HEK293 (cell line): ENCODE data around the gene SBF2.

Source experiments
- CTCF ChIA-PET: fragments of 350-600 bp; formaldehyde crosslinking; extraction: SDS; loops from one replicate; lab custom pipeline; 2021; ENCODE audit warnings: antibody characterized with exemption; lab: Yijun Ruan, JAX
- POLR2A ChIA-PET: fragments of 300-600 bp; formaldehyde crosslinking; extraction: SDS; loops from one replicate; lab custom pipeline; 2020; ENCODE audit warnings: antibody characterized with exemption, inconsistent platforms; lab: Yijun Ruan, JAX
- H3K27ac ChIP-seq: fragments of 200-500 bp; sonication (Bioruptor generic); 2 replicates; pipeline ENCODE4 v1.5.1; 2014; ENCODE audit warnings: low read depth, low read length, control low read depth, inconsistent platforms; ENCODE audit errors: extremely low read depth
- H3K36me3 ChIP-seq, 2 experiments: fragments of 200-500 bp in 1 of 2; sonication (Bioruptor generic) in 1 of 2; 1 replicate in 1 of 2; 2 replicates in 1 of 2; pipeline ENCODE4 v1.5.1; 2014 to 2017; ENCODE audit warnings: inconsistent platforms in 2 of 2, low read length in 2 of 2; ENCODE audit not compliant: control insufficient read depth in 2 of 2, insufficient read depth in 1 of 2
- H3K4me1 ChIP-seq: fragments of 200-500 bp; sonication (Bioruptor generic); 2 replicates; pipeline ENCODE4 v1.5.1; 2014; ENCODE audit warnings: mild to moderate bottlenecking, low read length, inconsistent platforms; ENCODE audit not compliant: control insufficient read depth, insufficient read depth
- H3K4me3 ChIP-seq: 2 replicates; pipeline ENCODE4 v1.5.1; 2011; ENCODE audit warnings: low read depth, mild to moderate bottlenecking, control low read depth, low read length, moderate library complexity
- H3K9me3 ChIP-seq: fragments of 200-500 bp; sonication (Bioruptor generic); 2 replicates; pipeline ENCODE4 v1.5.1; 2014; ENCODE audit warnings: low read depth, low read length, inconsistent platforms; ENCODE audit not compliant: control insufficient read depth, insufficient read depth
- FEZF1 ChIP-seq: fragments of 450-650 bp; formaldehyde crosslinking; IDR thresholded peaks from 2 replicates; pipeline ENCODE4 v1.5.1; 2016; ENCODE audit warnings: missing biosample characterization, missing genetic modification characterization
- IKZF3 ChIP-seq: fragments of 450-650 bp; IDR thresholded peaks from 2 replicates; pipeline ENCODE4 v1.5.0; 2018; ENCODE audit warnings: missing biosample characterization, mild to moderate bottlenecking, missing genetic modification characterization, moderate library complexity
- MEIS1 ChIP-seq: sonication (generic); formaldehyde crosslinking; IDR thresholded peaks from 2 replicates; pipeline ENCODE4 v1.8.1; 2022; ENCODE audit warnings: missing genetic modification reagents, mild to moderate bottlenecking, borderline replicate concordance
- SP7 ChIP-seq: fragments of 450-650 bp; formaldehyde crosslinking; IDR thresholded peaks from 2 replicates; pipeline ENCODE4 v1.5.1; 2016; ENCODE audit warnings: missing biosample characterization, missing genetic modification characterization
- ZBTB17 ChIP-seq: fragments of 450-650 bp; formaldehyde crosslinking; IDR thresholded peaks from 2 replicates; pipeline ENCODE4 v1.5.1; 2016; ENCODE audit warnings: missing biosample characterization, missing genetic modification characterization
- ZNF335 ChIP-seq: fragments of 450-650 bp; formaldehyde crosslinking; conservative IDR thresholded peaks from 2 replicates; pipeline ENCODE4 v1.5.1; 2016; ENCODE audit warnings: missing biosample characterization, missing genetic modification characterization
- ZXDB ChIP-seq: fragments of 450-650 bp; formaldehyde crosslinking; IDR thresholded peaks from 2 replicates; pipeline ENCODE4 v1.5.1; 2016; ENCODE audit warnings: missing biosample characterization, missing genetic modification characterization
- TF ChIP-seq, protein P1 (sequence below): fragments of 450-650 bp; formaldehyde crosslinking; optimal IDR thresholded peaks from 2 replicates; pipeline ENCODE3; 2016; ENCODE audit warnings: missing biosample characterization, mild to moderate bottlenecking, missing genetic modification characterization
- TF ChIP-seq, protein P2 (sequence below): fragments of 450-650 bp; formaldehyde crosslinking; IDR thresholded peaks from 2 replicates; pipeline ENCODE4 v1.5.1; 2016; ENCODE audit warnings: missing biosample characterization, missing genetic modification characterization
- TF ChIP-seq, protein P3 (sequence below): fragments of 450-650 bp; formaldehyde crosslinking; IDR thresholded peaks from 2 replicates; pipeline ENCODE4 v1.5.1; 2017; ENCODE audit warnings: missing biosample characterization, missing genetic modification characterization
- TF ChIP-seq, protein P4 (sequence below): fragments of 450-650 bp; formaldehyde crosslinking; IDR thresholded peaks from 2 replicates; pipeline ENCODE4 v1.5.1; 2016; ENCODE audit warnings: missing biosample characterization, missing genetic modification characterization, low read depth

SBF2 gene

DNA sequence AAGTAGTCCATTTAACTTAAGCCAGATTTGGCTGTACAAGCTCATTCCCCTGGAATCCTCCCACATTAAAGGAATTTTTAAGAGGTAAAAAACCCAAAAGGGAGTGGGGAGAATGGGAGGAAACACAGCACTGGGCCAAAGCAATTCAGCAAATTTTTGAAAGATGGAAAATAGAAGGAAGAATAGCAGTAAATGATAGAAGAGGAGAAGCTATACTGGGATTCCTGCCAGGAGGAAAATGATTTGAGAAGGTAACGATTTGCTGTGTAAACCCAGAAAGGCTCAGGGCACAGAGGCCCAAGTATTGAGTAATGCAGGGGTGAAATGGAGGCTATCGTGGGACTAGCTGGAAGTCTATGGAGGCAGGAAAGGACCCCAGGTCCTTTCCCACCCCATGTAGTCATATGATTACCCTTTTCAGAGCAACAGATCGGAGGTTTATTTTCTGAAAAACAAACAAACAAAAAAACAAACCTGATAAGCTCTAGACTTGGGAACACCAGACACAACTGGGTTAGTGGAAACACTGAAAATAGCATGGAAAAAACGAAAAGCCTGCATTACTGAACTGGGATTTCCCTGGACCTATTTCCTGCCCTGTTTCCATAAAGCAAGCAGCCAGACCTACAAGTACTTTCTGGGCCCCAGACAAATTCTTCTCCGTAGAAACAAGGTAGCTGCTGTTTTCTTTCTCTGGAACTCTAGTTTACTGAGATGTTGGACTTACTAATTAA, 490.2 kb downstream of the SBF2 start (continued):
- TF ChIP-seq ZBTB17 (tag by site-specific recombination) = no peak
- TF ChIP-seq, protein P1, sequence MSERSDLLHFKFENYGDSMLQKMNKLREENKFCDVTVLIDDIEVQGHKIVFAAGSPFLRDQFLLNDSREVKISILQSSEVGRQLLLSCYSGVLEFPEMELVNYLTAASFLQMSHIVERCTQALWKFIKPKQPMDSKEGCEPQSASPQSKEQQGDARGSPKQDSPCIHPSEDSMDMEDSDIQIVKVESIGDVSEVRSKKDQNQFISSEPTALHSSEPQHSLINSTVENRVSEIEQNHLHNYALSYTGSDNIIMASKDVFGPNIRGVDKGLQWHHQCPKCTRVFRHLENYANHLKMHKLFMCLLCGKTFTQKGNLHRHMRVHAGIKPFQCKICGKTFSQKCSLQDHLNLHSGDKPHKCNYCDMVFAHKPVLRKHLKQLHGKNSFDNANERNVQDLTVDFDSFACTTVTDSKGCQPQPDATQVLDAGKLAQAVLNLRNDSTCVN (tag by site-specific recombination) = no peak
- TF ChIP-seq, all 188 proteins: peak for 0

DNA sequence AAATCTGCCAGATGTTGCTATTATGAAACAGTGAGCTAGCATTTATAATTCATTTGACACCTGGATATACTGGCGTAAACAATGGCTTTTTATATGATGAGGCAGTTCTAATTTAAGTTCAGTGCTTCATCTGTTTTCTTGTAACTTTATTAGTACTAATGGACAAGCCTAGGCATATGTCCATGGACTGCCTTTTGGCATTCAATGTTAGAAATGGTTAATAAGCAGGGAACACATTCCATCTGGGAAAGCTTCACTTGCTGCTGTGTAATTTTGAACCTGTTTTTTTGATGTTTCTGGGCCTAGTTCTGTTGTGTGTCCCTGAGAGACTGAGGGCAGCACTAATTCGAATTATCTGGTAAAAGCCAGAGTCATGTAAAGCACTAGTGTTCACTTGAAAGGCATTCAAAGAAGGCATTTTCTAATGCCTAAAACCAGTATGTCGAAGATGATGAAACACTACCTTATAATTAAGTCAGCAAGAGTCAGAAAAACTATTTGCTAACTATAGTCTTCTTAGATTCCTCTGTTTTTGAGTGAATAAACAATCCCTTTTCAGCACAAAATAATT, 491.6 kb downstream of the SBF2 start:
- no peaks in the 10 kb centered on the region for H3K4me1 ChIP-seq
- 0 out of 2 replicates have a peak overlapping the region, but pooled peaks have one; percentile 10 for H3K27ac ChIP-seq
- ChIA-PET CTCF (interaction anchor here (0.6 kb wide), 2 partner anchors 207 to 299 kb away, joined by 4 to 5 read pairs; no protein-coding TSS in a partner anchor), POLR2A (no interaction called here)
- TF ChIP-seq FEZF1 = peak; percentile 20; the same call in 1 of the 2 replicates
- TF ChIP-seq SP7 (tag by site-specific recombination) = peak; percentile 81
- peak; percentile 31 for TF ChIP-seq ZNF335 (tag by site-specific recombination)
- TF ChIP-seq, protein P2, sequence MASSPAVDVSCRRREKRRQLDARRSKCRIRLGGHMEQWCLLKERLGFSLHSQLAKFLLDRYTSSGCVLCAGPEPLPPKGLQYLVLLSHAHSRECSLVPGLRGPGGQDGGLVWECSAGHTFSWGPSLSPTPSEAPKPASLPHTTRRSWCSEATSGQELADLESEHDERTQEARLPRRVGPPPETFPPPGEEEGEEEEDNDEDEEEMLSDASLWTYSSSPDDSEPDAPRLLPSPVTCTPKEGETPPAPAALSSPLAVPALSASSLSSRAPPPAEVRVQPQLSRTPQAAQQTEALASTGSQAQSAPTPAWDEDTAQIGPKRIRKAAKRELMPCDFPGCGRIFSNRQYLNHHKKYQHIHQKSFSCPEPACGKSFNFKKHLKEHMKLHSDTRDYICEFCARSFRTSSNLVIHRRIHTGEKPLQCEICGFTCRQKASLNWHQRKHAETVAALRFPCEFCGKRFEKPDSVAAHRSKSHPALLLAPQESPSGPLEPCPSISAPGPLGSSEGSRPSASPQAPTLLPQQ (tag by site-specific recombination) = no peak
- TF ChIP-seq, protein P3, sequence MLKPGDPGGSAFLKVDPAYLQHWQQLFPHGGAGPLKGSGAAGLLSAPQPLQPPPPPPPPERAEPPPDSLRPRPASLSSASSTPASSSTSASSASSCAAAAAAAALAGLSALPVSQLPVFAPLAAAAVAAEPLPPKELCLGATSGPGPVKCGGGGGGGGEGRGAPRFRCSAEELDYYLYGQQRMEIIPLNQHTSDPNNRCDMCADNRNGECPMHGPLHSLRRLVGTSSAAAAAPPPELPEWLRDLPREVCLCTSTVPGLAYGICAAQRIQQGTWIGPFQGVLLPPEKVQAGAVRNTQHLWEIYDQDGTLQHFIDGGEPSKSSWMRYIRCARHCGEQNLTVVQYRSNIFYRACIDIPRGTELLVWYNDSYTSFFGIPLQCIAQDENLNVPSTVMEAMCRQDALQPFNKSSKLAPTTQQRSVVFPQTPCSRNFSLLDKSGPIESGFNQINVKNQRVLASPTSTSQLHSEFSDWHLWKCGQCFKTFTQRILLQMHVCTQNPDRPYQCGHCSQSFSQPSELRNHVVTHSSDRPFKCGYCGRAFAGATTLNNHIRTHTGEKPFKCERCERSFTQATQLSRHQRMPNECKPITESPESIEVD (tag by site-specific recombination) = peak; percentile 78
- no peak for TF ChIP-seq MEIS1 (CRISPR knock-in tag)
- TF ChIP-seq IKZF3 (tag by site-specific recombination) = 0 out of 2 replicates have a peak, but pooled peaks have one; percentile 41
- H3K4me3 ChIP-seq = no peak overlapping the region
- H3K9me3 ChIP-seq = no peaks in the 10 kb centered on the region
- H3K36me3 ChIP-seq = peaks cover 0 to 6% of the 10 kb centered on the region in 2 experiments; a peak in 1 of 3 replicates

DNA sequence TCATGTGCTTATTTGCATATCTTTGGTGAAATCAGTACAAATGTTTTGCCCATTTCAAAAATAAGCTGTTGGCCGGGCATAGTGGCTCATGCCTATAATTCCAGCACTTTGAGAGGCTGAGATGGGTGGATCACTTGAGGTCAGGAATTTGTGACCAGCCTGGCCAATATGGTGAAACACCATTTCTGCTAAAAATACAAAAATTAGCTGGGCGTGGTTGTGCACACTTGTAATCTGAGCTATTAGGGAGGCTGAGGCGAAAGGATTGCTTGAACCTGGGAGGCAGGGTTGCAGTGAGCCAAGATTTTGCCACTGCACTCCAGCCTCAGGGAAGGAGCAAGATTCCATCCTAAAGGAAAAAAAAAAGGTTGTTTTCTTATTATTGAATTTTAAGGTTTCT, 494.1 kb downstream of the SBF2 start:
- H3K27ac ChIP-seq = no peak overlapping the region
- TF ChIP-seq, protein P4, sequence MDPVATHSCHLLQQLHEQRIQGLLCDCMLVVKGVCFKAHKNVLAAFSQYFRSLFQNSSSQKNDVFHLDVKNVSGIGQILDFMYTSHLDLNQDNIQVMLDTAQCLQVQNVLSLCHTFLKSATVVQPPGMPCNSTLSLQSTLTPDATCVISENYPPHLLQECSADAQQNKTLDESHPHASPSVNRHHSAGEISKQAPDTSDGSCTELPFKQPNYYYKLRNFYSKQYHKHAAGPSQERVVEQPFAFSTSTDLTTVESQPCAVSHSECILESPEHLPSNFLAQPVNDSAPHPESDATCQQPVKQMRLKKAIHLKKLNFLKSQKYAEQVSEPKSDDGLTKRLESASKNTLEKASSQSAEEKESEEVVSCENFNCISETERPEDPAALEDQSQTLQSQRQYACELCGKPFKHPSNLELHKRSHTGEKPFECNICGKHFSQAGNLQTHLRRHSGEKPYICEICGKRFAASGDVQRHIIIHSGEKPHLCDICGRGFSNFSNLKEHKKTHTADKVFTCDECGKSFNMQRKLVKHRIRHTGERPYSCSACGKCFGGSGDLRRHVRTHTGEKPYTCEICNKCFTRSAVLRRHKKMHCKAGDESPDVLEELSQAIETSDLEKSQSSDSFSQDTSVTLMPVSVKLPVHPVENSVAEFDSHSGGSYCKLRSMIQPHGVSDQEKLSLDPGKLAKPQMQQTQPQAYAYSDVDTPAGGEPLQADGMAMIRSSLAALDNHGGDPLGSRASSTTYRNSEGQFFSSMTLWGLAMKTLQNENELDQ = peak; percentile 86
- no peak for TF ChIP-seq ZXDB (tag by site-specific recombination)
- ChIA-PET POLR2A (no interaction called here), CTCF (interaction anchor here (0.7 to 1.2 kb wide), 2 partner anchors 26 to 173 kb away, joined by 3 read pairs; no protein-coding TSS in a partner anchor)
- no peaks in the 10 kb centered on the region for H3K4me1 ChIP-seq
- H3K36me3 ChIP-seq = no peaks in the 10 kb centered on the region
- no peak overlapping the region for H3K4me3 ChIP-seq
- no peaks in the 10 kb centered on the region for H3K9me3 ChIP-seq
